ENCODE data around the gene JAG1. TPM values are rescaled to one million over a fixed set of nuclear protein-coding genes. Genes with fewer than 3 reads are reported as not detected.
A peak's percentile ranks its signal among the peaks of the same experiment; 100 is the strongest.

Gene JAG1
- total RNA-seq = 100 to 1,000 TPM; 133 to 367 (median 191) TPM

- peak within 1 kb of the TSS; percentile 100 for H3K27ac ChIP-seq
- H3K36me3 ChIP-seq = no peaks in the 10 kb centered on the region
- whole genome bisulfite sequencing = 1% methylated on average over 27 of the region's 84 CpGs
- H3K4me1 ChIP-seq = peaks cover 38% of the 10 kb centered on the region
- peak; percentile 96 for DNase-seq (ENCODE audit: low spot score in 2 of 2)
- H3K4me3 ChIP-seq = peak within 1 kb of the TSS; percentile 88
- no peaks in the 10 kb centered on the region for H3K27me3 ChIP-seq
- no peaks in the 10 kb centered on the region for H3K9me3 ChIP-seq
- TF ChIP-seq POLR2AphosphoS5 (IDR thresholded peaks at IDR 0.05) (peak in 1 of 3 donors; percentile 22), CTCF (IDR thresholded peaks at IDR 0.05) (no peak), EP300 (IDR thresholded peaks at IDR 0.05) (no peak), POLR2A (IDR thresholded peaks at IDR 0.05) (peak in 1 of 2 donors; percentile 73)
Measured at GRCh38 chr20:10673842-10674683, at the start of gene JAG1. Gene JAG1, minus strand, starts transcription at chr20:10673999. Its CDS starts 469 bp downstream, at chr20:10673530.

GRCh38 chr20:10721976-10722375 lies 48.2 kb upstream of the JAG1 start:
- H3K4me3 ChIP-seq = no peak overlapping the region
- TF ChIP-seq POLR2A (IDR thresholded peaks at IDR 0.05) (no peak), CTCF (IDR thresholded peaks at IDR 0.05) (no peak), EP300 (IDR thresholded peaks at IDR 0.05) (no peak), POLR2AphosphoS5 (IDR thresholded peaks at IDR 0.05) (no peak)
- 92% methylated on average over 3 of the region's 3 CpGs for WGBS
- no peaks in the 10 kb centered on the region for H3K27me3 ChIP-seq
- no peaks in the 10 kb centered on the region for H3K36me3 ChIP-seq
- peaks cover 5% of the 10 kb centered on the region for H3K4me1 ChIP-seq
- no peak overlapping the region for H3K27ac ChIP-seq
- no peak for DNase-seq (ENCODE audit: low spot score in 2 of 2)
- H3K9me3 ChIP-seq = no peaks in the 10 kb centered on the region

GRCh38 chr20:10721137-10721896 lies 47.5 kb upstream of the JAG1 start:
- no peaks in the 10 kb centered on the region for H3K27me3 ChIP-seq
- H3K4me1 ChIP-seq = peaks cover 5% of the 10 kb centered on the region
- TF ChIP-seq POLR2A (IDR thresholded peaks at IDR 0.05) = no peak
- no peak for TF ChIP-seq POLR2AphosphoS5 (IDR thresholded peaks at IDR 0.05)
- TF ChIP-seq CTCF (IDR thresholded peaks at IDR 0.05) = no peak
- TF ChIP-seq EP300 (IDR thresholded peaks at IDR 0.05) = no peak
- H3K27ac ChIP-seq = no peak overlapping the region
- WGBS = 72% methylated on average over 9 of the region's 9 CpGs
- H3K4me3 ChIP-seq = no peak overlapping the region
- H3K9me3 ChIP-seq = no peaks in the 10 kb centered on the region
- no peak for DNase-seq (ENCODE audit: low spot score in 2 of 2)
- no peaks in the 10 kb centered on the region for H3K36me3 ChIP-seq

GRCh38 chr20:10720565-10720964 lies 46.8 kb upstream of the JAG1 start:
- no peaks in the 10 kb centered on the region for H3K9me3 ChIP-seq
- peaks cover 5% of the 10 kb centered on the region for H3K4me1 ChIP-seq
- 54% methylated on average over 2 of the region's 2 CpGs for WGBS
- no peak for DNase-seq (ENCODE audit: low spot score in 2 of 2)
- H3K27me3 ChIP-seq = no peaks in the 10 kb centered on the region
- H3K4me3 ChIP-seq = no peak overlapping the region
- TF ChIP-seq CTCF (IDR thresholded peaks at IDR 0.05) = no peak
- TF ChIP-seq EP300 (IDR thresholded peaks at IDR 0.05) = no peak
- TF ChIP-seq POLR2A (IDR thresholded peaks at IDR 0.05) = no peak
- no peak for TF ChIP-seq POLR2AphosphoS5 (IDR thresholded peaks at IDR 0.05)
- H3K27ac ChIP-seq = no peak overlapping the region
- no peaks in the 10 kb centered on the region for H3K36me3 ChIP-seq

All from suprapubic skin (tissue), 4 donors.